ENCODE data around the gene ETS2. TPM values are rescaled to one million over a fixed set of nuclear protein-coding genes. Genes with fewer than 3 reads are reported as not detected.
A peak's percentile ranks its signal among the peaks of the same experiment; 100 is the strongest.

The ETS2 gene
- total RNA-seq, 1 donor from 2014 or later: 22.4 TPM

DNA sequence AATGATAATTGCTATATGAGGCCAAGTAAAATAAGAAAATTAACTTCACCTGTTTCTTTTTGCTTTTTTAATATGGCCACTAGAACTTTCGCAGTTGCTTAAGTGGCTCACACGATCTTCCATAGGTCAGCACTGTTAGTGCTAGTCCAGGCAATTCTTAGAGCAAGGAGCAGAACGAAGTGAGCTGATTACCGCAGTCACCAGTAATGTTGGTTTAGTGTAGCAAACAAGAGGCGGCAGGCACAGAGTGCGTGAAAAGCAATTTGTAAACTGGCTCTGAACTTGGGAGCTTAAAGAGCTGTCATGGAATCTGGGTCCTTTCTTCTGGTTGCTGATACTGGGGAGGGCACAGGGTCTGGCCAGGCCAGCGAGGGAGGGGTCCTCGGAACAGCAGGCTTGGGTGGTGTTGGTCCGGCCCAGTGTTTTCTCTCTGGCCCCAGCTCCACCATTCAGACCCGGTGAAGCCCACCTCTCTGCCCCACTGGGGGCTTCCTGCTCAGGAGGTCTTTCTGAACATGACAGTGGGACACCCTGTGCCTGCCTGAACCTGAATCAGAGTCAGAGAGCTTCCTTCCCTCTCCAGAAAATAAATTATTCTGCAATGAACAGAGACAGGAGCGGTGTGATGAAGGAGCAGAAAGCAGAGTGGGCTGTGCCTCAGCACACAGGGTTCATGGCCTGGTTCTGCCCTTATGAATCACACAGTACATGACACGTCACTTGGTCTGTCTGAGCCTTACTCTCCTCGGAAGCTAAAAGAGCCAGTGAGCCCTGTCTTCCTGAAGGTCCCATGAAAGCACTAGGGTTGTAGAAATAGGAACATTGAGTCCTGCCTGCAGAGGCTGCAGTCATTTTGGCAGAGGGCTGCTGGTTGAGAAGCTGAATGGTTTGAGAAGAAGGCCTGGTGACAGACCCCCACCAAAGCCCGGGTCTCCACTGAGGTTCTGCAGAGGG, 11.9 kb downstream of the ETS2 start:
- no peak overlapping the region for H3K4me3 Mint-ChIP-seq

DNA sequence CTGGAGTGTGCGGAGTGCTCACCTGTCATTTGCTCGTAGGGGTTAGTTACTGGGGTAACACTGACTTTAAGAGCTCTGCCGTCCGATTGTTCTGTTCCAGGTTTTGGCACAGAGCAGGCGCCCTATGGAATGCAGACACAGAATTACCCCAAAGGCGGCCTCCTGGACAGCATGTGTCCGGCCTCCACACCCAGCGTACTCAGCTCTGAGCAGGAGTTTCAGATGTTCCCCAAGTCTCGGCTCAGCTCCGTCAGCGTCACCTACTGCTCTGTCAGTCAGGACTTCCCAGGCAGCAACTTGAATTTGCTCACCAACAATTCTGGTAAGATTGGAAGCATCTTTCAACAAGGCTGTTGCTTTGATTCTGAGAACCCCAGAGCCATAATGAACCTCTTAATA, 12.6 kb downstream of the ETS2 start:
- no peak overlapping the region for H2AFZ ChIP-seq (replicated peaks)
- Mint-ChIP-seq H3K27ac (no peak overlapping the region), H3K4me1 (peaks cover 7% of the 10 kb centered on the region), H3K9me3 (no peaks in the 10 kb centered on the region), H3K4me3 (no peak overlapping the region), H3K36me3 (peaks cover 52% of the 10 kb centered on the region), H3K27me3 (ENCODE audit: insufficient read depth, low read depth) (no peaks in the 10 kb centered on the region)
- H3K27ac ChIP-seq: no peak overlapping the region
- no peak overlapping the region for H3K9ac ChIP-seq
- peaks cover 7% of the 10 kb centered on the region for H3K4me1 ChIP-seq
- peaks cover 19% of the 10 kb centered on the region for H3K36me3 ChIP-seq
- H4K20me1 ChIP-seq (ENCODE audit: low read depth): peaks cover under 1% of the 10 kb centered on the region
- no peaks in the 10 kb centered on the region for H3K79me2 ChIP-seq (ENCODE audit: low read depth)
- H3K27me3 ChIP-seq: no peaks in the 10 kb centered on the region
- H3K4me3 ChIP-seq: no peak overlapping the region
- H3K9me3 ChIP-seq (ENCODE audit: low read depth): no peaks in the 10 kb centered on the region
- TF ChIP-seq, protein P1, sequence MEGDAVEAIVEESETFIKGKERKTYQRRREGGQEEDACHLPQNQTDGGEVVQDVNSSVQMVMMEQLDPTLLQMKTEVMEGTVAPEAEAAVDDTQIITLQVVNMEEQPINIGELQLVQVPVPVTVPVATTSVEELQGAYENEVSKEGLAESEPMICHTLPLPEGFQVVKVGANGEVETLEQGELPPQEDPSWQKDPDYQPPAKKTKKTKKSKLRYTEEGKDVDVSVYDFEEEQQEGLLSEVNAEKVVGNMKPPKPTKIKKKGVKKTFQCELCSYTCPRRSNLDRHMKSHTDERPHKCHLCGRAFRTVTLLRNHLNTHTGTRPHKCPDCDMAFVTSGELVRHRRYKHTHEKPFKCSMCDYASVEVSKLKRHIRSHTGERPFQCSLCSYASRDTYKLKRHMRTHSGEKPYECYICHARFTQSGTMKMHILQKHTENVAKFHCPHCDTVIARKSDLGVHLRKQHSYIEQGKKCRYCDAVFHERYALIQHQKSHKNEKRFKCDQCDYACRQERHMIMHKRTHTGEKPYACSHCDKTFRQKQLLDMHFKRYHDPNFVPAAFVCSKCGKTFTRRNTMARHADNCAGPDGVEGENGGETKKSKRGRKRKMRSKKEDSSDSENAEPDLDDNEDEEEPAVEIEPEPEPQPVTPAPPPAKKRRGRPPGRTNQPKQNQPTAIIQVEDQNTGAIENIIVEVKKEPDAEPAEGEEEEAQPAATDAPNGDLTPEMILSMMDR (IDR thresholded peaks at IDR 0.05): no peak
- no peak for TF ChIP-seq EZH2 (IDR thresholded peaks at IDR 0.05)
- no peak for TF ChIP-seq EZH2phosphoT487 (IDR thresholded peaks at IDR 0.05)
- DNase-seq (ENCODE audit: low spot score): no peak
- no peaks in the 10 kb centered on the region for H3F3A ChIP-seq (ENCODE audit: low read depth)
- H3K4me2 ChIP-seq: no peak overlapping the region

More for the DNA sequence above, 11.9 kb downstream of the ETS2 start:
- Mint-ChIP-seq H3K9me3 (no peaks in the 10 kb centered on the region), H3K27me3 (ENCODE audit: insufficient read depth, low read depth) (no peaks in the 10 kb centered on the region), H3K36me3 (peaks cover 54% of the 10 kb centered on the region), H3K27ac (no peak overlapping the region), H3K4me1 (peaks cover 7% of the 10 kb centered on the region)
- Histone ChIP-seq H3K27ac (no peak overlapping the region), H3K27me3 (no peaks in the 10 kb centered on the region), H3K36me3 (peaks cover 19% of the 10 kb centered on the region), H3K9ac (no peak overlapping the region), H2AFZ (replicated peaks) (no peak overlapping the region), H3K9me3 (ENCODE audit: low read depth) (no peaks in the 10 kb centered on the region), H3K4me1 (peaks cover 7% of the 10 kb centered on the region), H4K20me1 (ENCODE audit: low read depth) (peaks cover 7% of the 10 kb centered on the region), H3K79me2 (ENCODE audit: low read depth) (no peaks in the 10 kb centered on the region), H3F3A (ENCODE audit: low read depth) (no peaks in the 10 kb centered on the region), H3K4me3 (no peak overlapping the region), H3K4me2 (no peak overlapping the region)
- DNase-seq (ENCODE audit: low spot score): no peak
- TF ChIP-seq EZH2 (IDR thresholded peaks at IDR 0.05) (no peak), EZH2phosphoT487 (IDR thresholded peaks at IDR 0.05) (no peak)
- TF ChIP-seq, protein P1 (IDR thresholded peaks at IDR 0.05): no peak

DNA sequence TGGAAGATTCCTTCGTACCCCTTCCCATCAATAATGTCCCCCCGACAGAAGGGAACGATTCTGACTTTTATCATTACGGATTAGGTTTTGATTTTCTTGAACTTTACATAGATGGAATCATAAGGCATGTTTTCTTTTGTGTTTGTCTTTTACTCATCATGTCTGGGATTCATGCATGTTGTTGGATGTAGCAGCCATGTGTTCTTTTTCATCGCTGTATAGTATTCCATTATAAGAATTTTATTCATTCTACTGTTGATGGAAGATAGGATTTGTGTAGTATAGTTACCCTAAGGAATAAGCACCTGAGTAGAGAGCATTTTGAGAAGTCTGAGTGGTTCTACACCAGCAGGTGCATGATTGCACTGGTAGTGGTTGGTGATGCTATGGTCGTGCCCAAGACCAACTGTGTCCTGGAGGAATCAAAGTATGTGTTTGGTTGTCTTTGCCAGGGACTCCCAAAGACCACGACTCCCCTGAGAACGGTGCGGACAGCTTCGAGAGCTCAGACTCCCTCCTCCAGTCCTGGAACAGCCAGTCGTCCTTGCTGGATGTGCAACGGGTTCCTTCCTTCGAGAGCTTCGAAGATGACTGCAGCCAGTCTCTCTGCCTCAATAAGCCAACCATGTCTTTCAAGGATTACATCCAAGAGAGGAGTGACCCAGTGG, 13.5 kb downstream of the ETS2 start:
- no peak overlapping the region for H3K9ac ChIP-seq
- no peak for DNase-seq (ENCODE audit: low spot score)
- peak overlapping the region; percentile 29 for H3K27ac Mint-ChIP-seq
- no peaks in the 10 kb centered on the region for H3K79me2 ChIP-seq (ENCODE audit: low read depth)
- H3K9me3 Mint-ChIP-seq: no peaks in the 10 kb centered on the region
- no peak overlapping the region for H3K4me2 ChIP-seq
- no peaks in the 10 kb centered on the region for H3K4me1 ChIP-seq
- no peak overlapping the region for H2AFZ ChIP-seq (replicated peaks)
- H3K27me3 ChIP-seq: no peaks in the 10 kb centered on the region
- TF ChIP-seq EZH2 (IDR thresholded peaks at IDR 0.05) (no peak), EZH2phosphoT487 (IDR thresholded peaks at IDR 0.05) (no peak)
- TF ChIP-seq, protein P1 (IDR thresholded peaks at IDR 0.05): no peak
- no peaks in the 10 kb centered on the region for H3K27me3 Mint-ChIP-seq (ENCODE audit: insufficient read depth, low read depth)
- no peak overlapping the region for H3K27ac ChIP-seq
- peaks cover 23% of the 10 kb centered on the region for H3K36me3 ChIP-seq
- peaks cover 3% of the 10 kb centered on the region for H3K4me1 Mint-ChIP-seq
- H3F3A ChIP-seq (ENCODE audit: low read depth): no peaks in the 10 kb centered on the region
- H3K9me3 ChIP-seq (ENCODE audit: low read depth): no peaks in the 10 kb centered on the region
- peaks cover 55% of the 10 kb centered on the region for H3K36me3 Mint-ChIP-seq
- no peak overlapping the region for H3K4me3 Mint-ChIP-seq
- no peaks in the 10 kb centered on the region for H4K20me1 ChIP-seq (ENCODE audit: low read depth)
- no peak overlapping the region for H3K4me3 ChIP-seq
